AG10803 (cell line): ENCODE measurements around the gene PCYT1B.
A peak's percentile ranks its signal among the peaks of the same experiment; 100 is the strongest.

Experiments used
- DNase-seq: peaks from one replicate; pipeline ENCODE4 v3.0.0; 2010; ENCODE audit warnings: low read depth
- H3K4me3 ChIP-seq: 2 replicates; pipeline ENCODE4 v1.5.1; 2011; ENCODE audit warnings: mild to moderate bottlenecking, low read length, control low read depth
- TF ChIP-seq, protein P1 (sequence below): conservative IDR thresholded peaks from 2 replicates; pipeline ENCODE4 v1.5.1; 2011; ENCODE audit warnings: mild to moderate bottlenecking, low read length, control low read depth, inconsistent platforms

Gene PCYT1B

DNA sequence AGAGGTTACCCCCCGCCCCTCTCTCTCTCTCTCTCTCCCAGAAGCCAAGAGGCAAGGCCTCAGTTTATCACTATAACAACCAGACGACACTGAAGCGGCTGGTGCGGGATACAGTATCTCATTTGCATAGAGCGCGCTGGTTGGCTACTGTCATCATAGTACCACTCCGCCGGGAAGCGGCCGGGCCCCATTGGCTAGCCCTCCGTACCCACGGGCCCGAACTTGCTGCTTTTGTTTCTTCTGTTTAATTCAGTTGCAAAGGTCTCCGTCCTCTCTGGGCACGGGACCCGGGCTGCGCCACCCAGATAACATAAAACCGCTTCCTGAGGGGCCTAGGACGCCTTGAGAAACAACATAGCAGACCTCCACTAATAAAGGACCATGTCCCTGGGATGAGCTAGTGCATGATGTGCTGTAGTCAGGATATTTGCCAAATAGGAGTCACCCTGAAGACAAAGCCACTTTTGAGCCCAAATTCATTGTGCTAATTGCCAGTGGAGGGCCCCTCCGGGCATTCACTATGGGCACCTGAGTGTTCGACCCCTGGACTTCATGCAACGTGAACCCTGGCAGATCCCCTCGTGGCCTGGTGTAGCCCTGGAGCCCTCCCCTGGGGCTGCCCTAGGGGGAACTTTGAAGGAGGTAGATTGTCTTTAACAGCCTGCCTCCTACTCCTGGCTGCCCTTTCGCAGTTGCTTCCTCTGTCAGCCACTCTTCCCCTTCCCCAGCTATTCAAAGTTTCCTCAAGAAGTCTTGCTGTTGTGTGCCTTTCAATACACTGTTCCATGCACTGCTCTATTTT is at the start of gene PCYT1B:
Gene PCYT1B (minus strand): TSS at position 91 of the 802 bp plus-strand sequence. CDS start 242 bp downstream, outside the sequence.
- TF ChIP-seq, protein P1, sequence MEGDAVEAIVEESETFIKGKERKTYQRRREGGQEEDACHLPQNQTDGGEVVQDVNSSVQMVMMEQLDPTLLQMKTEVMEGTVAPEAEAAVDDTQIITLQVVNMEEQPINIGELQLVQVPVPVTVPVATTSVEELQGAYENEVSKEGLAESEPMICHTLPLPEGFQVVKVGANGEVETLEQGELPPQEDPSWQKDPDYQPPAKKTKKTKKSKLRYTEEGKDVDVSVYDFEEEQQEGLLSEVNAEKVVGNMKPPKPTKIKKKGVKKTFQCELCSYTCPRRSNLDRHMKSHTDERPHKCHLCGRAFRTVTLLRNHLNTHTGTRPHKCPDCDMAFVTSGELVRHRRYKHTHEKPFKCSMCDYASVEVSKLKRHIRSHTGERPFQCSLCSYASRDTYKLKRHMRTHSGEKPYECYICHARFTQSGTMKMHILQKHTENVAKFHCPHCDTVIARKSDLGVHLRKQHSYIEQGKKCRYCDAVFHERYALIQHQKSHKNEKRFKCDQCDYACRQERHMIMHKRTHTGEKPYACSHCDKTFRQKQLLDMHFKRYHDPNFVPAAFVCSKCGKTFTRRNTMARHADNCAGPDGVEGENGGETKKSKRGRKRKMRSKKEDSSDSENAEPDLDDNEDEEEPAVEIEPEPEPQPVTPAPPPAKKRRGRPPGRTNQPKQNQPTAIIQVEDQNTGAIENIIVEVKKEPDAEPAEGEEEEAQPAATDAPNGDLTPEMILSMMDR = no peak
- peak; percentile 38 for DNase-seq
- no peak within 1 kb of the TSS; the same call in 1 of the 2 replicates for H3K4me3 ChIP-seq

DNA sequence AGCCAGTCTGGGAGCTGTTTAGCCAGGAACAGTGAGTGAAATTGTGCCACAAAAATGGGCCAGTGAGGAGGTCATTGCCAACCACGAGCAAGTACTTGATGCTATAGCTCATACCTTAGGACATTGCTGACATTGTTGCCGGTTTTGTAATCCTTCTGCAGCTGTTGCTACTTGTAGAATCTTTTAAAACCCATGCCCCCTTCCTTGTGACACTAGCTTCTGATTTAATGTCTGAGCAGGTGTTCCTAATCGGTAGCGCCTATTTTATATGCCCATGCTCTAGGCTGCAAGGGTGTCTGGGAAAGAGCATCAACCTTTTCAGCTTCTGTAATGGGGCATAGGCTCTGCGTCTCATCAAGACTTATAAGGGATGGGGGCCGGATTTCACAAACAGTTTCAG is 49.1 kb upstream of the PCYT1B start:
- H3K4me3 ChIP-seq = no peak overlapping the region
- peak; percentile 2 for DNase-seq
- TF ChIP-seq, protein P1 = no peak

DNA sequence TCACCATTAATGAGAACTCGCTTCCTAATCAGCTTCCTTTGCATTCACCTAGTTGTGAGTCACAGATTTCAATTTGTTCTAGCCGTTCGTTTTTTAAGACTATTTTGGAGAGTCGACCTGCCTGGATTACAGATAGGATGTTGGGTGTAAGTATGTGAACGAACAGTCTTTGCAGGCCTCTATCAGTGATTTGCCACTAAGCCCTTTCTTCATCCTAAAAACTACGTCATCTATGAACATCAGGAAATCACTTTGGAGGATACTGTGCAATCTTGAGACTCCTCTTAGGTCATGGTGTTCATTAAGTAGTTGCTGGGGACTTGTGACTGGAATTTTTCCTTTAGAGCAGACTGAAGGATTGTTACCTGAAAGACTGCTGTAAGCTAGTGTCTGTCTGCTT is 47.7 kb upstream of the PCYT1B start:
- no peak for DNase-seq
- no peak overlapping the region for H3K4me3 ChIP-seq
- TF ChIP-seq, protein P1 = no peak

DNA sequence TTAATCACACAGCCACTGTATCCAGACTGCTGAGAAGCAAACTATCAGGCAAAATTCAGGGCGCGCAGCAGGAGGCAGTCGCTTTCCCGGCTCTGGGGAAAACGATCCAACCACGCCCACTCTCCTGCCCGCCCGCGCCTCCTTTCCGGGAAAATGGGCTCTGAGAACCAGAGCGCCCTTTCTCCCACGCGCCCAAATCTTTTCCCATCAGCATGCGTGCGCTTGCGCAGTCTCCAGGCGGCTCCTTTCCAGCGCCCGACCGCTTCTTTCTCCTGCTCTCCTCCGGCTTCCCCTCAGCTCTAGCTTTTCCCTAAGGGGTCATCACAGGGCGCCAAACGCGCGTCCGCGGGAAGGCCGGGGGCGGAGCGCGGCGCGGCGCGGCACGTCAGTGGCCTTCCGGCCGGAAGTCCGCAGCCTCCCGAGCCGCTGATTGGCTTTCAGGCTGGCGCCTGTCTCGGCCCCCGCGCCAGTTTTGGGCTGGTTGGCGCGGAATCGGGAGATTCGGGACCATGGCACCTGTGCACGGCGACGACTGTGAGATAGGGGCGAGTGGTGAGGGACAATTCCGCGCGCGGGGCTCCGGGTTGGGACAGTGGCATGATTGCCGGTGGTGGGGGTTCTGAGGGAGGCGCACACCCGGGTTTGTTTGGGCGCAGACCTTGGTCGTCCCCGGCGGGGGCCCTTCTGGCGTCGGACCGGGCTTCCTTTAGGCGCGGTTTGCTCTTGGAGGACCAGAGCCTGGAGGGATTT is 46.5 kb upstream of the PCYT1B start, which contains the start of gene POLA1:
Gene POLA1 (plus strand): TSS at position 466 of the 750 bp plus-strand sequence. CDS start 44 bp downstream, at position 510.
- TF ChIP-seq, protein P1 = peak; percentile 43
- DNase-seq = peak; percentile 96
- H3K4me3 ChIP-seq = peak within 1 kb of the TSS; percentile 71

DNA sequence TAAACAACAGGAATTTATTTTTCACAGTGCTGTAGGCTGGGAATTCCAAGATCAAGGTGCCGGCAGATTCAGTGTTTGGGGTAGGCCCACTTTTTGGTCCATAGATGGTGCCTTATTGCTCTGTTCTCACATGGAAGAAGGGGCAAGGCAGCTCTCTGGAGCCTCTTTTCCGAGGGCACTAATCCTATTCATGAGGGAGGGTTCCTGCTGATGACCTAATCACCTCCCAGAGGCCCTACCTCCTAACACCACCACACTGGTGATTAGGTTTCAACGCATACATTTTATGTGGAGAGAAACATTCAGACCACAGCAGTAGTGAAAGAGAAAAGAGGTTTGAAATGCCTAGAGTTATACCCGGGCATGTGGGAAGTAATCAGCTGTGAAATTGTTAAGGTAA is 45.2 kb upstream of the PCYT1B start:
- TF ChIP-seq, protein P1 = no peak
- H3K4me3 ChIP-seq = no peak overlapping the region
- DNase-seq = no peak

DNA sequence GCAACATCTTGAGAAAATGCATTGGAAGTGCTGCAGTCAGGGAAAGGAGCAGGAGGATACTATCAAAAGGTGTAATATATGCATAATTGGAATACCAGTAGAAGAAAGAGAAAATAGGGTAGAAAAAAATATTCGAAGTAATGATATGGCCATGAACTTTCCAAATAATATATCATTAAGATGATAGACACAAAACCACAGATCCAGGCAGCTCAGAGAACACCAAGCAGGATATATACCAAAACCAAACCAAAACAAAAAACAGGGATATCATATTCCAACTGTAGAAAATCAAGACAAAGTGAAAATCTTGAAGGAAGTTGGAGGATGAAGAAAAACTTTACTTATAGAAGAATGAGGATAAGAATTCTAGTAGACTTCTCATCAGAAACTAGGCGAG is 36.9 kb upstream of the PCYT1B start:
- TF ChIP-seq, protein P1 = no peak
- no peak overlapping the region for H3K4me3 ChIP-seq
- no peak for DNase-seq
